ENCODE data around the gene PIGN.
A peak's percentile ranks its signal among the peaks of the same experiment; 100 is the strongest.

The PIGN gene

DNA sequence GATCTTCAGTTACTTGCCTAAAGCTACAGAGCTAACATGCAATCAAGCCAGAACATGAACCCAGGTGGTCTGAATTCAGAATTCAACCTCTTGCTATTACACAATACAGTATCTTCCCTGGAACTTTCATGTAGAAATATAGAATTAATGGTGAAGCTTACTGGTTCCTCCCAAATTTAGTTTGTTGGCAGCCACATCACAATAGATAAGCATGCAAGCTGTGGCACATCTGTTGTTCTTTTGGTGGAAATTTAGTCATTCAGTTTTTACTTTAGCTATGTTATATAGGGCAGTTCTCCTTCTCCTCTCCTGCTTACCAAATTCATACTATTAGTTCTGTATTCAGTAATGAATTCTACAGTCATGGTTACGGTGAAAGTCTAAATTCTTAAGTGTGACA is 193.0 kb downstream of the PIGN start:
- DNase-seq, result no peak

DNA sequence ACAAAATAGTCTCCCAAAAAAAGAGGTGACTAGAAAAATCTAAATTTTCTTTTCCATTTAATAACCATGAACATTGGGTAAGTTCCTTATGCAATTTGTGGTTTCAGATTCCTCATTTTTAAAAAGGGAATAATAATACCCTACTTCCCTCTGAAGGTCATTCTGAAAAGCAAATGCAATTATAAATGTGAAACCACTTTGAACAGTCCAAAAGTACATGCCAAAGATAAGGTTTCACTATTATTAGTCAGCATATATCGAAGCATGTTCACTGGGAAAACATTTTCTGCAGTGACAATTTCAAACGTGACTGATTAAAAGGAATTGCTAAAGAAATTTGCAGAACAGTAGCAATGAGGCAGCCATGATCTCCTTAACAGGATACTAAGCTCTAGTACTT is 193.9 kb downstream of the PIGN start:
- DNase-seq, result peak; percentile 56 to 67

DNA sequence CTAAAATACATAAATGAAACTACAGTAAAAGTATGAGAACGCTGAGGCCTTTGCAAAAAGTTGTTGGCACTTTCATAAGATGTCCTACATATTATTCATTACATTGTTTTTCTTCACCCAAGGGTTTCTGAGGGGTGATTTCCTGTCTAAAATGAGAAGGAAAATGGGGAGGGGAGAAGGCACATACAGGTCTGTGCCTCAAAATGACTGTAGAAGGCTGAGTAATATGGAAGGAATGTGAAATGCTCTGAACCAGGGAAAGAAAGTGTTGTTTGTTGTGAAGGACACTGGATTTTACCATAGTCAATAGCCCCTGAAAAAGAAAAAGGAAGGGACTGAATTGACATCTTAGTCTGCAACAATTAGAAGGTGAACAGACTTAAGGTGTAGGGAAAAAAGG is 194.6 kb downstream of the PIGN start:
- DNase-seq, result no peak

DNA sequence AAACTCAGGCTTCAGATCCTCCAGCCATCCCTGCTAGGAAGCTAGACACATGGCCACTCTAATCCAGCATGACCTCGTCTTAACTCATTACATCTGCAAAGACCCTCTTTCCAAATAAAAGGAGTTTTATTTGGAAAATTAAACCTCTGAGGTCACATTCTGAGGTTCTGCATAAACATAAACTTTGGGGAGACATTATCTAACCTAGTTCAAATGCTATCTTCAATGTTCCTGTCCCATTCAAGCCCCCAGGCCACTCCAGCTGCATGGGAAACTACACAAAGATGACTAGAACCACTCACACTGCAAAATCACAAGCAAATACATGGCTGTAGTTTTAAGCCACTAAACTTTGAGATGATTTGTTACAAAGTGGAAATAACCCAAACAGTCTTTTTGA is 195.0 kb downstream of the PIGN start:
- no peak for DNase-seq

DNA sequence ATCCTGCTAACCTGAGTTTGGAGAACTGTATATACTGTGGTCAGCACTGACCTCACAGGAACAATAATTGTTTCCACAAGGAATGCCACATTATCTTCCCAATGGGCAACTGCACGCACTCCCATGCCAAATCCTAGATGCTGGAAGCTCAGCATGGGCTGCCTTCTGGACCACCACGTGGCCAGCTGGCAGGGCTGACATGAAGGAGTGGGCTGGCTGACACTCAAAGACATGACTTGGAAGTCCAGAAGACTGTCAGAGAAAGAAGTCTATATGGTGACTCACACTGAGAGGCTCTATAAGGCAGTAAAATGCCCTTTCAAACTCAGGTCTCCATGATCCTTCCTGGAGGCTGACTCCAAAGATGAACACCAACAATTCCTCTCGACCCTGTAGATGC is 195.7 kb downstream of the PIGN start:
- DNase-seq, result no peak
